Activated naive CD8-positive, alpha-beta T cell treated with anti-CD3 and anti-CD28 coated beads, Interleukin-2, amount 10 ng/mL, durations not matched to agents 7 days and 5 days (primary cell): ENCODE data around the gene BOLL. TPM values are rescaled to one million over a fixed set of nuclear protein-coding genes. Genes with fewer than 3 reads are reported as not detected.

ENCODE experiments used
- ATAC-seq: fragments of 150-1000 bp; cut with Tn5 transposase; one replicate; pipeline ENCODE4 v1.10.0; 2021; ENCODE audit warnings: low read depth, moderate library complexity
- POLR2A ChIA-PET: fragments of 350-600 bp; sonication (Branson Sonifier 250); formaldehyde crosslinking; loops from one replicate; lab custom pipeline; 2021; ENCODE audit warnings: antibody characterized with exemption; lab: Charles Lee
- DNase-seq: peaks from one replicate; pipeline ENCODE4 v3.0.0; 2021
- H3K27ac Mint-ChIP-seq: one replicate; pipeline ENCODE4 v1.8.0; 2022; ENCODE audit warnings: mild to moderate bottlenecking, mixed read lengths
- H3K27me3 Mint-ChIP-seq: one replicate; pipeline ENCODE4 v1.8.0; 2022; ENCODE audit warnings: mild to moderate bottlenecking, moderate library complexity, mixed read lengths
- H3K36me3 Mint-ChIP-seq: one replicate; pipeline ENCODE4 v1.8.0; 2021; ENCODE audit warnings: mild to moderate bottlenecking, mixed read lengths
- H3K4me1 Mint-ChIP-seq: one replicate; pipeline ENCODE4 v1.8.0; 2021; ENCODE audit warnings: mixed read lengths
- H3K4me3 Mint-ChIP-seq: one replicate; pipeline ENCODE4 v1.8.0; 2022; ENCODE audit warnings: mild to moderate bottlenecking, moderate library complexity, mixed read lengths
- H3K9me3 Mint-ChIP-seq: one replicate; pipeline ENCODE4 v1.8.0; 2021; ENCODE audit warnings: mixed read lengths
- total RNA-seq, 2 experiments: library from RNA; stranded (reverse); gene quantifications; one replicate each; pipeline ENCODE4 v1.2.3, GENCODE V29; 2021

BOLL gene
- total RNA-seq, 2 experiments from 2014 or later = not detected

- DNase-seq (peak; percentile 67), ATAC-seq (peak; percentile 25)
- Mint-ChIP-seq H3K27me3 (peaks cover 20% of the 10 kb centered on the region), H3K27ac (peak overlapping the region; percentile 61), H3K4me3 (peak overlapping the region; percentile 89), H3K9me3 (no peaks in the 10 kb centered on the region), H3K36me3 (no peaks in the 10 kb centered on the region), H3K4me1 (peaks cover 16% of the 10 kb centered on the region)
- POLR2A ChIA-PET = interaction anchor here (1.6 kb wide), 1 partner anchor 33 kb away, joined by 4 read pairs; no protein-coding TSS in a partner anchor
Observed at GRCh38 chr2:197804758-197805714, 19.9 kb upstream of the BOLL start.

GRCh38 chr2:197804049-197804757 lies 19.1 kb upstream of the BOLL start, which contains the start of gene PLCL1:
Gene PLCL1, plus strand, starts transcription at chr2:197804593.
- Mint-ChIP-seq H3K9me3 (no peaks in the 10 kb centered on the region), H3K27ac (peak within 1 kb of the TSS; percentile 61), H3K4me3 (peak within 1 kb of the TSS; percentile 89), H3K36me3 (no peaks in the 10 kb centered on the region), H3K27me3 (peaks cover 20% of the 10 kb centered on the region), H3K4me1 (peaks cover 16% of the 10 kb centered on the region)
- peak; percentile 86 for DNase-seq
- ATAC-seq = peak; percentile 100
- POLR2A ChIA-PET = interaction anchor here (1.6 kb wide), 1 partner anchor 34 kb away, joined by 4 read pairs; no protein-coding TSS in a partner anchor

- DNase-seq (no peak), ATAC-seq (no peak)
- Mint-ChIP-seq H3K4me1 (peaks cover 16% of the 10 kb centered on the region), H3K27ac (no peak overlapping the region), H3K9me3 (no peaks in the 10 kb centered on the region), H3K36me3 (no peaks in the 10 kb centered on the region), H3K27me3 (peaks cover 22% of the 10 kb centered on the region), H3K4me3 (peak overlapping the region; percentile 11)
- POLR2A ChIA-PET = no interaction called here
Observed at GRCh38 chr2:197803033-197803444, 17.9 kb upstream of the BOLL start.

- Mint-ChIP-seq H3K4me3 (no peak overlapping the region), H3K27ac (no peak overlapping the region), H3K36me3 (no peaks in the 10 kb centered on the region), H3K27me3 (peaks cover 17% of the 10 kb centered on the region), H3K4me1 (peaks cover 16% of the 10 kb centered on the region), H3K9me3 (peaks cover 1% of the 10 kb centered on the region)
- ATAC-seq = no peak
- DNase-seq = no peak
- POLR2A ChIA-PET = interaction anchor here (0.6 kb wide), 1 partner anchor 339 kb away, joined by 3 read pairs; no protein-coding TSS in a partner anchor
Observed at GRCh38 chr2:197801033-197801432, 15.9 kb upstream of the BOLL start.

- H3K27ac Mint-ChIP-seq = no peak overlapping the region
- peaks cover 9% of the 10 kb centered on the region for H3K4me1 Mint-ChIP-seq
- peaks cover 4% of the 10 kb centered on the region for H3K9me3 Mint-ChIP-seq
- DNase-seq = no peak
- H3K36me3 Mint-ChIP-seq = no peaks in the 10 kb centered on the region
- no peak for ATAC-seq
- H3K4me3 Mint-ChIP-seq = no peak overlapping the region
- POLR2A ChIA-PET = interaction anchor here (1.2 kb wide), 1 partner anchor 14 kb away, joined by 3 read pairs; no protein-coding TSS in a partner anchor
- H3K27me3 Mint-ChIP-seq = peaks cover 9% of the 10 kb centered on the region
Observed at GRCh38 chr2:197800091-197800490, 15.0 kb upstream of the BOLL start.

- Mint-ChIP-seq H3K4me1 (peaks cover 7% of the 10 kb centered on the region), H3K36me3 (no peaks in the 10 kb centered on the region), H3K9me3 (peaks cover 4% of the 10 kb centered on the region), H3K4me3 (no peak overlapping the region), H3K27me3 (peaks cover 13% of the 10 kb centered on the region), H3K27ac (no peak overlapping the region)
- ATAC-seq = no peak
- no peak for DNase-seq
- POLR2A ChIA-PET = interaction anchor here (0.7 to 1.2 kb wide), 2 partner anchors 10 to 15 kb away, joined by 3 read pairs; no protein-coding TSS in a partner anchor
Observed at GRCh38 chr2:197799068-197799467, 13.9 kb upstream of the BOLL start.

- POLR2A ChIA-PET = no interaction called here
- Mint-ChIP-seq H3K9me3 (peaks cover 4% of the 10 kb centered on the region), H3K4me1 (peaks cover 2% of the 10 kb centered on the region), H3K36me3 (no peaks in the 10 kb centered on the region), H3K4me3 (no peak overlapping the region), H3K27me3 (peaks cover 19% of the 10 kb centered on the region), H3K27ac (no peak overlapping the region)
- DNase-seq = no peak
- no peak for ATAC-seq
Observed at GRCh38 chr2:197798187-197798586, 13.1 kb upstream of the BOLL start.

- POLR2A ChIA-PET = no interaction called here
- Mint-ChIP-seq H3K36me3 (no peaks in the 10 kb centered on the region), H3K27ac (no peak overlapping the region), H3K4me3 (no peak overlapping the region), H3K4me1 (no peaks in the 10 kb centered on the region), H3K9me3 (peaks cover 6% of the 10 kb centered on the region), H3K27me3 (peaks cover 32% of the 10 kb centered on the region)
- ATAC-seq (no peak), DNase-seq (no peak)
Observed at GRCh38 chr2:197795277-197795676, 10.2 kb upstream of the BOLL start.

- DNase-seq = no peak
- Mint-ChIP-seq H3K27me3 (peaks cover 40% of the 10 kb centered on the region), H3K36me3 (no peaks in the 10 kb centered on the region), H3K4me3 (no peak overlapping the region), H3K27ac (no peak overlapping the region), H3K4me1 (no peaks in the 10 kb centered on the region), H3K9me3 (peaks cover 6% of the 10 kb centered on the region)
- POLR2A ChIA-PET = no interaction called here
- ATAC-seq = no peak
Observed at GRCh38 chr2:197793456-197793855, 8.3 kb upstream of the BOLL start.

GRCh38 chr2:197786010-197786877 lies 1.1 kb upstream of the BOLL start:
- peaks cover 40% of the 10 kb centered on the region for H3K27me3 Mint-ChIP-seq
- peak overlapping the region; percentile 78 for H3K4me3 Mint-ChIP-seq
- H3K36me3 Mint-ChIP-seq = no peaks in the 10 kb centered on the region
- POLR2A ChIA-PET = no interaction called here
- H3K9me3 Mint-ChIP-seq = no peaks in the 10 kb centered on the region
- DNase-seq (peak; percentile 80), ATAC-seq (peak; percentile 74)
- H3K4me1 Mint-ChIP-seq = peaks cover 3% of the 10 kb centered on the region
- H3K27ac Mint-ChIP-seq = no peak overlapping the region

GRCh38 chr2:197782126-197782525 lies 3.0 kb downstream of the BOLL start:
- Mint-ChIP-seq H3K27me3 (peaks cover 16% of the 10 kb centered on the region), H3K4me3 (no peak overlapping the region), H3K9me3 (no peaks in the 10 kb centered on the region), H3K4me1 (peaks cover 3% of the 10 kb centered on the region), H3K36me3 (no peaks in the 10 kb centered on the region), H3K27ac (no peak overlapping the region)
- DNase-seq (no peak), ATAC-seq (no peak)
- POLR2A ChIA-PET = no interaction called here

GRCh38 chr2:197779261-197779660 lies 5.9 kb downstream of the BOLL start:
- Mint-ChIP-seq H3K27ac (no peak overlapping the region), H3K36me3 (no peaks in the 10 kb centered on the region), H3K4me1 (peaks cover 3% of the 10 kb centered on the region), H3K4me3 (no peak overlapping the region), H3K9me3 (no peaks in the 10 kb centered on the region), H3K27me3 (peaks cover 19% of the 10 kb centered on the region)
- POLR2A ChIA-PET = interaction anchor here (1.0 kb wide), 1 partner anchor 391 kb away, joined by 3 read pairs; no protein-coding TSS in a partner anchor
- ATAC-seq (no peak), DNase-seq (no peak)
